C1 segment of cervical spinal cord (tissue), 14 donors: ENCODE measurements around the gene HLF.
A peak's percentile ranks its signal among the peaks of the same experiment; 100 is the strongest.

ENCODE experiments used
- DNase-seq, 14 donors: peaks; one replicate each; lab custom pipeline; 2025; lab: John Stamatoyannopoulos, UW

Gene HLF

DNA sequence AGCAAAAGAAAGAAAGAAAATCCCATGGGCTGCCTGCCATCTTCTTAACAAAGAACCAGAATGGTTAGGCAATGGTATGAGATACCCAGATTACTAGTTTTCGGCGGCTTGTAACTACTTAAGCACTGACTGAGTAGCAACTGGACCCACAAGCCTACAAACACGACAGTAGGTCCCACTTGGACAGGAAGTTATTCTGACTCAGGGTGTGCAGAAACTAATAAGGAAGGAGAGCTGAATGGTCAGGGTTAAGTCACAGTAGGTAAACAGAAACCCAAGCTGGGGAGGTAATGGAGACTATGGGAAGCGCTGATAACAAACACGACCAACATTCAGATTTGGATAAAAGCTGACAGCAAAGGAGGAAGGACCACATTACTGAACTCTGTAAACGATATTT, 10.4 kb upstream of the HLF start:
- DNase-seq, result no peak

DNA sequence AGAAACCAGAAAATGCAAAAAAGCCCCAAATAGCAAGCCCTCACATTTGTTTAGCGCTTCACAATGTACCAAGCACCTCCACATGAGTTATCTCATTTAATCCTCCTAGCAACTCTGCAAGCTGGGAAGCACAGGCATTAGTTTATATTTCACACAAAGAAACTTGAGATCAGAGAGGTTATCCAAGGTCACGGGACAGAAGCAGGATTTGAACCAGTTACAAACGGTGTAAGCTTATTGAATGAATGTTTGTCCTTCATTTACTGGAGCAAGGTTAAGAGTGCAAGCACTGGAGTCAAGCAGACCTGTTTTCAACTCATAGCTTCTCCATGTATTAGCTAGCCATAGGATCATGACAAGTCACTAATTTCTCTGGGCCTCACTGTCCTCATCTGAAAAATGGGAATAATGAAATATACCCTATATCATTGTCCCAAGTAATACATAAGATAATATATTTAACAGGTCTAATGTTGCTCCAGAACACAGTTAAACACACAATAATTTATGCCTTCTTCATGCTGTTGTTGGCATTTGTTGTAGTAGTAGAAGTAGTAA, 6.1 kb upstream of the HLF start:
- DNase-seq, result no peak

DNA sequence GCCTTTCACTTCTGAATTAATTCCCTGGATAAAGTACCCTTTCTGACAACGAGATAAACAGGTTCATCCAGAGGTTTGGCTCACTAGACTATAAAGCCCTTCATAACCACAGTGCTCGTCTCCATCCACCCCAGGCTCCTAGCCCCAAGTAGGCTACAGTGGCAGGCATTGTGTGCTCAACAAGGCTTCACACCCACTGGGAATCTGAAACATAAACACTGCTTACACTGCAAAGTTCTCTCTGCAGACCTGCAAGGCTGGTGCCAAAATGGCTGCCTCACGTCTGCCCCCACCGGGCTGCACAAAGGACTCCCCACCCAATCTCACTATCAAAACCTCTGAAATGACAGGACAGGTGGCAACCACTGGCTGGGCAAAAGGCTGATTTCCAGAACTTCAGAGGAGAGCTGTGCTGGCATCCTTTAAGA, 5.1 kb upstream of the HLF start:
- DNase-seq, result peak in 2 of 14 donors; percentile 18 to 22

DNA sequence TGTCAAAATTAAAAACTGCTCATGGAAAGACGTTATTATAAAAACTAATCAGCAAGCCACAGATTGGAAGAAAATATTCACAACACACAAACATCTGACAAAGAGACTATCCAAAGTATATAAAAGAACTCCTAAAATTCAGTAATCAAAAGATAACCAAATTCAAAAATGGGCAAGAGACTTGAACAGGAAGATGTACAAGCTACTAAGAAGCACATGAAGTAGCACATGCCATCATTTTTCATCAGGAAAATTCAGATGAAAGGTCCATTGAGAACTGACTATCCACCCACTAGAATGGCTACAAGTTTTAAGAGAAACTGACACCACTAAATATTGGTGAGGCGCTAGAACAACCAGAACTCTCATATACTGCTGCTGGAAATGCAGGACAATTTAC, 3.4 kb upstream of the HLF start:
- DNase-seq, result no peak

DNA sequence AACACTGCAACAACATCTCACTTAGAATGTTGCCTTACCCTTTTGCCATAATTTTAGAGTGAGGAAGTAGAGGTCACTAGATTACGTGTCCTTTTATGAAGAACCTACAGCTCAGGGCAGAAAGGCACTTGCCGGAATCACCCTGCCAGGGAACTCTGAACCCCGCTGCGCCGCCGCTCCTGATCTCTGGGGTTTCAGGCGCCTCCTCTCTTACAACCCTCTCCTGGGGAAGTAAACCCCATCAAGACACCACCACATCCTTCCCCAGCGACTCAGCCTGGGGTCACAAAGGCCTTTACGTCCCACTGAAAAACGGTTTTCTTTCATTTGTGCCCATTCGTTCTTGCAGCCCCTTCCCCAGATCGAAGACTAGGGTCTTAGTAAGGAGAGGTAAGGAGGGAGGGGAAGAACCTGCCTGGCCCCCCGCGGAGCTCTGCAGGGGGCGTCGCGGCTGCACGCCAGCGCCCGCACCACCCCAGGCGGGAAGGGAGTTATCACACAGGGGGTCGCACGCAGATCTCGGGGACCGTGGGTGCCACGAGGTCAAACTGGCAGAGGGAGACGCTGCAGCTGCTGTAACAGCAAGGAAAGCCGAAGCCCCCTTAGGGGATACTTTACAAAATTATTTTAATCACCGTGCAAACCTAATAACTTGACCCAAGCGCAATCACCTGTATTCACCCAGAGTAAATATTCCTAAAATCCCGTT, 1.0 kb upstream of the HLF start:
- no peak for DNase-seq

DNA sequence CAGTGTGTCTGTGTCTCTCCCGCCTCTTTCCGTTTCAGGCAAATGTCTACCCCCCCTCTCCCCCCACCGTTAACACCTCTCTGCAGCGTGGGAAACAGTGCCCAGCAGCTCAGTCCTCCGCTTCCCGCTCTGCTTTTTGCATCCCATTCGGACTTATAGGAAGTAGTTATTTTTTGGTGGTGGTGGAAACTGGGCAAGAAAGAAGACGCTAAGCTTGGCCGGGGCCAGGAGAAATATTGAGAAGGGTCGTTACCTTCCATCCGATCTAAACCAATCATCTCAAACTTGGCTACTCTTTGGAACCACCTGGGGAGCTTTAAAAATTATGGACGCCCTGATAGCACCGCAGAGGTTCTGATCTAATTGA, 499 bp upstream of the HLF start:
- DNase-seq, result peak in 4 of 14 donors; percentile 12 to 65 (median 36)

DNA sequence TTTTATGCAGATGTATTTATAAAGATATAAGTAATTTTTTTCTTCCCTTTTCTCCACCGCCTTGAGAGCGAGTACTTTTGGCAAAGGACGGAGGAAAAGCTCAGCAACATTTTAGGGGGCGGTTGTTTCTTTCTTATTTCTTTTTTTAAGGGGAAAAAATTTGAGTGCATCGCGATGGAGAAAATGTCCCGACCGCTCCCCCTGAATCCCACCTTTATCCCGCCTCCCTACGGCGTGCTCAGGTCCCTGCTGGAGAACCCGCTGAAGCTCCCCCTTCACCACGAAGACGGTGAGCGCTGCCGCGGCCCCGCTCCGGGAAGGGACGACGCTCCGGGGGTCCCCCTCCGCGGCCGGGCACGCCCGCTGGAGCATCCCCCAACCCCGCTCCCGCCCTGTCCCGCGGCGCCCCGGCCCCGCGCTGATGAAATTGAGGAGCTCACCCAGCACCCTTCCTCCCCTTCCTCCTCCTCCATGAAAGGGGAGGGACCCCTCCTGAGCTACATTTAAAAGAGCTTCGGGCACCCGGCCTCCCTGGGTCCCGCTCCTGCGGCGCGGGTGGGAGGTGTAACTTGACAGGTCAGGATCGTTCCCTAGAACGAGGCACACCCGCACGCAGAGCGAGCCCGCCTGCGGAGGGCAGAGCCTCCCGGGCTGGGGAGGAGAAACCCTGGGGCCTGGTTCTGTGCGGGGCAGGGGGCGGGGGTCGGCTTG, 706 bp downstream of the HLF start:
- peak in 3 of 14 donors; percentile 21 to 44 (median 22) for DNase-seq

DNA sequence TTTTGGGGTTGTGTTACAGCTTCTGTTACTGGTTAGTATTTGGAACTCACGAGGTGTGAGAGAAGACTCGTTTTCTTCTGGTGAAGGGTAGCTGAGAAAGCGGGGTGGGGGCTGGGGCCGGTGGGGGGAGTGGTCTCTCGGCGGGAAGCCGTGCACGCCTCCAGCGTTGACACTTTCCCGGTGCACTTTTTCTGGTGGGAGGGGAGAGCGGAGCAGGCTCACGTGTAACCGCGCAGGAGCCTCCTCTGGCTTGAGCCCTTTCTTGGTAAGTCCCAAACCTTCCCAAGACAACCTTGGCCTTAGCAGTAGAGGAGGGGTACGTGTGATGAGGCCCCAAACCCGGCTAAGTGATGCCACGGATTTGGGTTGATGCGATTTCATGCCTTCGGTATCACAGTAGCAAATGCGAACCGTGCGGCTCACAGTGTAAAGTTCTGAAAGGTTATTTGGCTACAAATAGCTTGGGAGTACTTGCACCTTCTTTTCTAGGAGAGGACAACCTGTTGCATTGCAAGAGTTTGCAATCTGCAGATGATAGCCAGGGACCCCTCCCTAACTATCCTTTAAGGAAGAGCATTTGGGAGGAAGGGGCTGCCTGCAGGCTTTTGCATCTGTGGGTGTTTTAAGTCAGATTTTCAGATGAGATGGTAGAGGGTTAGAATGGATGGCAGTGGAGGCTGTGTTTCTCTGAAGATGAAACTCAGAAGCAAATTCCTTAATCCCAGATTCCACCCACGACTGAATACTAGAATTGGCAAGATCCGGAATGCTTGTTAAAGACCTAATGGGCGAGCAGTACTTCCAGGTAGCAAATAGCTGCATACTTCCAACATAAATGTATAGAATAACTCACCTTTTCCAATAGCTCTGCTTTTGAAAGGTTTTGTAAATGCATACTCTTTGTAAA, 1.5 kb downstream of the HLF start:
- peak in 5 of 14 donors; percentile 20 to 54 (median 40) for DNase-seq

DNA sequence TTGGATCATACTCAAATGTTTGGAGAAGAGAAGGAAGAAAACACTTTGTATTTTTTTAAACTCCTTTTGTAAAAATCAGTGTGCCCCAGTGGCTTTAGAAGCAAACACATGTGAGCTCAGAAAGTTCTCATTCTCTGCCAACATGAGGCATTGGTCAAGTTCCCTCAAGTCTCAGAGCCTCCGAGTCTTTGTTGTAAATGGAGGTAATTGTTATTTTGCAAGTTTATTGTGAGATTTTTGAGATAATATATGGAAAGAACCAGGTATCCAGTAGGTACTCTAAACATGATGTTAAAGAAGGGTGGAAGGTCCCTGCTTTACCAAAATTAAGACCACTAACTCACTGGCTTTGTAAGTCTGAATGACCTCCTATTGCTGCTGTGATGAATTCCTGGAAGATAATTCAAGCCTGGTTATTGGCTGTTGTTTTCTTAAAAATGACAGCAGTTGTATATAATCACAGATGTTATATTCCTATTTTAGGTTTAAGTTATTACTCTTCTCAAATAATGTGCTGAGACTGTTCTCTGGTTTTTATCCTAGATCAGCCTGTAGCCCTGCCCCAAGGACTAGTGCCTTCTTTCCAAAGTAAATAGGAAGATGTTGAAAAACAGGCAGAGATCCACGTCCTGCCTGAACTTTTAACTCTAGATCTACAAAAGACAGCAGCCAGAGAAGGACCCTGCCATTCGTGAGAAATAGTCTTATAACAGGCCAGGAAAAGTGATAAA, 2.4 kb downstream of the HLF start:
- DNase-seq, result peak in 1 of 14 donors; percentile 24

DNA sequence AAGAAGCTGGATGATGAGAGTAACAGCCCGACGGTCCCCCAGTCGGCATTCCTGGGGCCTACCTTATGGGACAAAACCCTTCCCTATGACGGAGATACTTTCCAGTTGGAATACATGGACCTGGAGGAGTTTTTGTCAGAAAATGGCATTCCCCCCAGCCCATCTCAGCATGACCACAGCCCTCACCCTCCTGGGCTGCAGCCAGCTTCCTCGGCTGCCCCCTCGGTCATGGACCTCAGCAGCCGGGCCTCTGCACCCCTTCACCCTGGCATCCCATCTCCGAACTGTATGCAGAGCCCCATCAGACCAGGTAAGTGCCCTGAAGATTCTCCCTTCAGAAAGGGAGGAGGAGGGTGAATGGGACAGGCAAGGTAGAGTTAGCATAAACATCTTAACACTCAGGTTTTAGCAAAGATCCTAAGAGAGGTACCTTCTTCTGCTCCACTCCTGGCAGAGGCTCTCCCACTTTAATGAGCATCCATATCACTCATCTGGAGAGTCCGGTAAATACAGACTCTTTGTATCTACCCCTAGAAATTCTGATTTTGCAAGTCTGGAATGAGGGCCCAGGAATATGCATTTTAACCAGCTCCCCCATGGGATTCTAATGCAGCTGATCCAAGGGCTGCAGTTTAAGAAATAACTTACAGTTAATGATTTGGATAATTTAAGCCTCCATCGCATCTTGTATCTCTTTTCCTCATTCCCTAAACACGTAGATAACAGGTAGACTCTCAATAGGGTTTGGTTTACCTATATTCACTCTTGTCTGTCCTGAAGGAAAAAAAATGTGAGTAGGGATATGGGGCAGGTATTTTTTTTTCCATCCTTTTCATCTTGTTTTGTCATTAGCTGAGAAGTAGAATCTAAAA, 3.3 kb downstream of the HLF start:
- no peak for DNase-seq

DNA sequence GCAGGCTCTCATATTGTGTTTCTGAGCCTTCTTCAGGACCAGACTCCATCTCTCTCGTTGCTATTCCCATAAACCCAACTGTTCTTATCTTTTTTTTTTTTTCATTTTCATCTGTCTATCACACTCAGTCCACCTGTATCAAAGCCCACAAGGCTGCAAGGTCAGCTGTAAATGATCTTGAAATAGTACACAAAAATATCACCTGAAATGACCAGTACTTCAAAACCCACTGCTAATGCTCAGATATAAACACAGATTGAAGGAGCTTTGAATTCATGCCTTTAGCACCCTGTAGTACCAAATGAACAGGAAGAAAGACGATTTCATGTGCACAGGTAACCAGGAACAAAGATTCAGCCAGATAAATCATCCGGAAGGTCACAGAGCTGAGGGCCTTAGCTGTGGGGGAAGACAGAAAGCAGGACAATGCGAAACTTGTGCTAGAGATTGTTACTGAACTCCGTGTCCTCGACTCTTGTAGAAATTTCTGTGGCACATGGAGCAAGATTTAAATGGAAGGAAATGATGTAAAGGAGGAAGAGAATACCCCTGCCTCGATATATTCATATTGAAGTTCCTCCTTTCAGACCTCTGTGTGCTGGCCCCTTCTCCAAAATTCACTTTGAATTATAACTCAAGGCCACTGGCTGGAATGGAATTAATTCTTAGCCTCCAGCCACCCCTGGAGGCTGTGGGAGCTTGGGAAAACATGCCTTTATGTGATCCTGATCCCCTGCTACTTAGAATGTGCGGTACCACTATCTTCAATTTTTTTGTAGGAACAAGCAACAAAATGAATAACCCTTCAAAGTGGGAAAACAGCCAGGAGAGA, 4.1 kb downstream of the HLF start:
- DNase-seq, result peak in 1 of 14 donors; percentile 4

DNA sequence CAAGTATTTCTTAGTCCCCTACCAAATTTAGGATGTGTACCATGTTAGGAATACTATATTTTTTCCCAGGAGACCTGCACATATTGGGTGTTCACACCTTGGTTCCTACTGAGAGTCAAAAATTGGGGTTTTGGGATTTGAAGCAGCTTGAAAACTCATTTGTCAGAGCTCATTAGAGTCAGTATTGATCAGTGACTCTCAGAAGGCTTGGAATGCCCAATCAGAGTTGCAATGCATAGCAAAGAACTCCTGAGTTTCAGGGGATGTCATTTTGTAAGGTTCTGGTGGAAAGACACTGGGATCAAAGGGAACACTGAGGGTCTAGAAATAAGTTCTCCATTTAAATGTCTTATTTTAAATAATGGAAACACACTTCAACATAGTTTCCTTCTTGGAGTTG, 5.1 kb downstream of the HLF start:
- no peak for DNase-seq

DNA sequence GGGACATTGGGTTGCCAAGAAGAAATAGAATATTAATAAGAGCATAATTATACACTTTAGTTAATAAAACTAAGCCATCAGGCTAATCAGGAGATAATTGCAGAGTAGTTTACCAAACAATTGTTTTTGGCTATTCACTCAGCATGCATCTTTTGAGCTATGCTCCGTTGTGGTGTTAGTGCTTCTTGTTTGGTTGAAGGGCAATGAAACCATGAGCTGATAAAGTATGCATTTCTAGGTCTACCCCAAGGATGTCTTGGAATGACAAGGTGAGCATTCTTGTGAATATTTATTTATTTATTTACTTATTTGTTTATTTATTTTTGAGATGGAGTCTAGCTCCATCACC, 6.4 kb downstream of the HLF start:
- DNase-seq, result no peak

DNA sequence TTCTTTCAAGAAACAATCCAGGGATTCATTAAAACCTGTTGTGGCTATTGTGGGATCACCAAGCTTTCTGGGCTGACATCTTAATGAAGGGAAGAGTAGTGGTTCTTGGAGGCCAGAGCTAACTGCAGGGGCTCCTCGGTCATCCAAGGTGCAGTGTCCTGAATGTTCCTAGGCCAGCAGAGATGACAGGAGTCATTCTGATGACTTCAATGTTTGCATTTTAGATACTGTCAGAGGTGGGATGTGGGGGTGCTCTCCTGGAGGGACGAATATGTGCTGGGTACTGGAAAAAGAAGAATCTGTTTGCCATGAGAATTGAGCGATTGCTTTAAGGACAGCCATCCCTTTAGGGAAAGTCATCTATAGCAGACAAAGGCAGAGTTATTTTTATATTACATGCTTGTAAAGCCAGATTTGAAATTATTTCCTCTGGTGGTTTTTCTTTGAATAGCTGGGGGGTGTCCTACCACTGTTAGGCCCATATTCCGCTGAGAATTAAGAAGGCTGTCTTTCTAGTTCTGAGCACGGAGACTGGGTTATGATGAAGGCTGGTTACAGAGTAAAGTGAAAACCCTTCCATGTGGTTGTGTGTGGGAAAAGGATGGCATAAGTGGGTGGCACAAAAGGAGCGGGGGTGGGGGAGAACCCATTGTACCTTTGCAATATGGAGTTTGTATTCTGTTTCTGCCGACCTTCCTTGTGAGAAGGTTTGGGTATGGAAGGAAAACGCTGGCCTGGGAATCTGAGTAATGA, 7.4 kb downstream of the HLF start:
- DNase-seq, result no peak

DNA sequence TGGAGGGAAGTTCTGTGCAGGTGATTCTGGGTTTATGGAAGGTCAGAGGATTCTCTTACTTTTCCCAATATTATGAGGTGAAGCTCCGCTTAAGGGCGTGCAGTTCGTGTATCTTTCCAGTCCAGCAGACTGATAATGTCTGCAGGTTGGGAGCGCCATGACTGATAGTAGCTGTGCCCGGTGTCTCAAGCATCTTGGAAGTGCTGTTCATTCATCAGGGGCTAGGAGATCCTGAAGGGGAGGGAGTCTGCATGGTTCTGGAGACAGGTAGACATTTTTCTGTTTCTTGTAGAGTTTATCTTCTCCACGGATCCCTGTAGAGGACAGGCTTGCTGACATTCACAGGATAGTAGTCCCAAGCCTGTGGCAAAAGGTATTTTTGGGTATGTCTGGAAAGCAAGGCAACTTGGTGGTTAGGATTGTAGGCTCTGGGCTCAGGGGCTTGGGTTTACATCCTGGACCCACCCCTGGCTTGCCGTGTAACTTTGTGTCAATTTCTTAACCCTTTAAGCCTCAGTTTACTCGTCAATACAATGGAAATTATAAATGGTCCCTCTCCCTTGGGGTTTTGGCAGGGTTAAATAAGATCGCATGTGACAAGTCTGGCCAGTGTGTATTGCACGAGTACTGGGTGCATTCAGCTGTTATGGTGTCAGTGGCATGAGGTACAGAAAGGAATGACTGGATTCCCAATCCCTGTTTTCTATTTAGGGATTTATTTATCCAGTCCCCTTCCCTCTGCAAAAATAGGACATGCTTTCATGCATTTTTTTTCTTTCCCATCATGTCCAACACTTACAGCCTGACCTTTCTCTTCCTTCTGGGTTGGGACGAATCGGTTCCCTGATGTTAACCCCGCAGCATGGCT, 8.2 kb downstream of the HLF start:
- no peak for DNase-seq

DNA sequence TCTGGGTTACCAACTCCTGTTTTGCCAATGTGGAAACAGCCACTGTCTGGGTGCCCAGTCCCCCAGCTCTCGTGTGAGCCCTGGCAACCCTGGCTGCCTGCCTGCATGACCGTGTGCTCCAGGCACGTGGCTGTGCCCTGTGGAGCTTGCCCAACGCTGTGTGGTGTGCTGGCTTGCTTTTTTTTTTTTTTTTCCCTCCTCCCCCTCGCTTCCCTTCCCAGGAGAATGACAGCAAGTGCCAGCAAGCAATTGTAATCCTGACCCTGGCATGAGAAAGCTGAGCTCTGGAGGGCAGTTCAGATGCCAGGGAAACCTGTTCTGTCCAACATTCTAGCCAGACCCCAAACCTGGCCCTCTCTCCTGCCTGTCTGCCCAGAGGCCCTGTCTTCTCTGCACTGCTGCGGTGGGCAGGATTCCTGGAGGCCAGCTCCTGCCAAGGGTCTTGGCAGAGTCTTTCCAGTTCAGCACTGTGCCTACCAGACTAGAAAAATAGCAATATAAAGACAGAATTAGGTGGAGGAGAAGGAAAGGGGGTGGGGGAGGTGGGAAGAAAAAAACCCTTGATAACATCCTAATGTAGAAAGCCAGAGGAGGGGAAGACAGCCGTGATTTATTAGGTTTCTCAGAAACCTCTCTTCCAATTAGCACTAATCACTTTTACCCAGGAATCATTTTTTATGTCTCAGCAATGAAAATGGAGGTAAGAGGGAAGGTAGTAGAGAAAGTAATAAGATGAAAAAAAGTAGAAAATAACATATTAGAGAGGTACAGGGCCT, 9.0 kb downstream of the HLF start:
- DNase-seq, result peak in 13 of 14 donors; percentile 28 to 99 (median 76)
